K562 (cell line): ENCODE results near the gene PDIA3. TPM values are rescaled to one million over a fixed set of nuclear protein-coding genes. Genes with fewer than 3 reads are reported as not detected.

Source experiments
- ATAC-seq: fragments of 200-7000 bp; cut with Tn5 transposase; 3 replicates; pipeline ENCODE4 v1.9.1; 2020; ENCODE audit warnings: moderate library complexity
- BruUV-seq: library from RNA; stranded (reverse); fragments of 400-500 nt; replicated peaks from 2 replicates; lab custom pipeline; 2021; lab: Mats Ljungman, UMichigan
- CTCF ChIA-PET: fragments of 300-600 bp; formaldehyde crosslinking; extraction: SDS; loops from one replicate; lab custom pipeline; 2021; ENCODE audit warnings: low intra/inter-chr PET ratio; lab: Yijun Ruan, JAX
- POLR2A ChIA-PET: fragments of 300-600, 350-650 bp; sonication (Branson Sonifier 250); formaldehyde crosslinking; extraction: SDS; loops from one replicate; lab custom pipeline; 2021; ENCODE audit warnings: antibody characterized with exemption, inconsistent platforms; lab: Yijun Ruan, JAX
- DNase-seq, 4 experiments: peaks; one replicate each; pipeline versions ENCODE4 v3.0.0 to v3.0.0-alpha.2; 2011 to 2018; ENCODE audit warnings: low spot score in 3 of 4, mixed read lengths in 3 of 4; ENCODE audit errors: extremely low read depth in 1 of 4
- FAIRE-seq: peaks from 2 replicates; lab custom pipeline; 2011; peaks lifted over from hg19 to GRCh38; lab: Jason Lieb, UNC
- H2AFZ ChIP-seq: 2 replicates; pipeline ENCODE4 v1.6.0; 2011; ENCODE audit warnings: low read depth, low read length, control low read depth, inconsistent platforms
- H3K27ac ChIP-seq: fragments of 200-600 bp; 3 replicates; pipeline ENCODE4 v1.8.0; 2011; ENCODE audit warnings: low read depth, mild to moderate bottlenecking, control low read depth, inconsistent platforms, low read length, moderate library complexity, mixed read lengths; ENCODE audit errors: extremely low read depth
- H3K27me3 ChIP-seq, 2 experiments: fragments of 300-600 bp in 1 of 2; 2 replicates in 1 of 2; 3 replicates in 1 of 2; pipeline versions ENCODE4 v1.6.0 to v1.8.0; 2011; ENCODE audit warnings: inconsistent platforms in 2 of 2, low read length in 2 of 2, mild to moderate bottlenecking in 1 of 2, mixed read lengths in 1 of 2, moderate library complexity in 1 of 2; ENCODE audit not compliant: control insufficient read depth in 2 of 2, insufficient read depth in 2 of 2
- H3K36me3 ChIP-seq: fragments of 300-600 bp; 3 replicates; pipeline ENCODE4 v1.8.0; 2011; ENCODE audit warnings: mild to moderate bottlenecking, low read length, inconsistent platforms; ENCODE audit not compliant: control insufficient read depth, insufficient read depth
- H3K4me1 ChIP-seq, 2 experiments: fragments of 200-600 bp in 1 of 2; replicated peaks in 1 of 2; 2 replicates in 1 of 2; 3 replicates in 1 of 2; pipeline versions ENCODE4 v1.5.1 to v1.8.0; 2011; ENCODE audit warnings: inconsistent platforms in 2 of 2, low read length in 2 of 2, mild to moderate bottlenecking in 1 of 2, mixed read lengths in 1 of 2, moderate library complexity in 1 of 2; ENCODE audit not compliant: control insufficient read depth in 2 of 2, insufficient read depth in 2 of 2
- H3K4me2 ChIP-seq: 2 replicates; pipeline ENCODE4 v1.6.1; 2011; ENCODE audit warnings: low read length, control low read depth, inconsistent platforms, mixed read lengths; ENCODE audit not compliant: insufficient read depth
- H3K4me3 ChIP-seq: fragments of 200-600 bp; sonication (generic), shearing (Covaris generic); 2 replicates; pipeline ENCODE4 v1.5.1; 2016; ENCODE audit warnings: control low read depth, inconsistent platforms
- H3K79me2 ChIP-seq: fragments of 200-600 bp; 3 replicates; pipeline ENCODE4 v1.8.0; 2011; ENCODE audit warnings: low read length, inconsistent platforms; ENCODE audit not compliant: control insufficient read depth, insufficient read depth
- H3K9ac ChIP-seq, 2 experiments: 2 replicates each; pipeline versions ENCODE4 v1.6.0 to v1.6.1; 2011; ENCODE audit warnings: low read depth in 2 of 2, low read length in 2 of 2, control low read depth in 1 of 2, inconsistent platforms in 1 of 2, mild to moderate bottlenecking in 1 of 2, mixed read lengths in 1 of 2; ENCODE audit not compliant: insufficient read depth in 1 of 2
- H3K9me1 ChIP-seq: one replicate; pipeline ENCODE4 v1.6.0; 2011; ENCODE audit warnings: inconsistent platforms, mild to moderate bottlenecking, low read length, moderate library complexity; ENCODE audit not compliant: control insufficient read depth, insufficient read depth
- H3K9me3 ChIP-seq: replicated peaks from 2 replicates; pipeline ENCODE4 v1.5.1; 2011; ENCODE audit warnings: low read depth, low read length, inconsistent platforms; ENCODE audit not compliant: control insufficient read depth, insufficient read depth
- H4K20me1 ChIP-seq: replicated peaks from 2 replicates; pipeline ENCODE4 v1.6.1; 2011; ENCODE audit warnings: low read length, inconsistent platforms, mixed read lengths; ENCODE audit not compliant: control insufficient read depth, insufficient read depth
- EP400 ChIP-seq: fragments of 450-650 bp; IDR thresholded peaks from 2 replicates; pipeline ENCODE4 v1.6.1; 2017; ENCODE audit warnings: antibody characterized with exemption, mild to moderate bottlenecking, moderate library complexity
- HMGXB4 ChIP-seq: sonication (generic); formaldehyde crosslinking; IDR thresholded peaks from 2 replicates; pipeline ENCODE4 v1.8.1; 2023; ENCODE audit warnings: mild to moderate bottlenecking, missing genetic modification reagents
- KDM5B ChIP-seq: fragments of 200-600 bp; sonication (generic); IDR thresholded peaks from 2 replicates; pipeline ENCODE4 v1.6.1; 2012; ENCODE audit warnings: low read depth, mild to moderate bottlenecking, moderate library complexity, low read length, control low read depth, inconsistent platforms; ENCODE audit not compliant: insufficient replicate concordance
- MYC ChIP-seq, 2 experiments: fragments of 250-450 bp in 1 of 2; sonication (Bioruptor Pico) in 1 of 2; IDR thresholded peaks; 2 replicates each; pipeline versions ENCODE4 v1.5.1 to v1.6.1; 2012 to 2021; ENCODE audit warnings: low read depth in 2 of 2, borderline replicate concordance in 1 of 2, improper control_type of control experiment in 1 of 2, low read length in 1 of 2, mild to moderate bottlenecking in 1 of 2, moderate library complexity in 1 of 2
- PML ChIP-seq: IDR thresholded peaks from 2 replicates; pipeline ENCODE4 v1.6.1; 2012; ENCODE audit warnings: low read length, inconsistent platforms
- POLR2A ChIP-seq: fragments of 450-650 bp; conservative IDR thresholded peaks from 2 replicates; pipeline ENCODE4 v1.6.1; 2016
- PPARD ChIP-seq: fragments of 250-450 bp; sonication (Bioruptor Pico); IDR thresholded peaks from 2 replicates; pipeline ENCODE4 v1.8.0; 2022; ENCODE audit warnings: inconsistent platforms, mild to moderate bottlenecking, moderate library complexity
- ZBTB1 ChIP-seq: sonication (generic); formaldehyde crosslinking; IDR thresholded peaks from 2 replicates; pipeline ENCODE4 v1.8.1; 2023; ENCODE audit warnings: missing genetic modification reagents, low read depth, mild to moderate bottlenecking, borderline replicate concordance
- ZNF445 ChIP-seq: fragments of 250-450 bp; sonication (Bioruptor Pico); IDR thresholded peaks from 2 replicates; pipeline ENCODE4 v1.4.0; 2020; ENCODE audit warnings: low read depth, mild to moderate bottlenecking, moderate library complexity
- ZNF589 ChIP-seq: fragments of 200-800 bp; sonication (Bioruptor generic); IDR thresholded peaks from 2 replicates; pipeline ENCODE4 v1.6.1; 2016; ENCODE audit warnings: low read depth, missing genetic modification characterization, missing compliant biosample characterization
- ZNF639 ChIP-seq, 2 experiments: fragments of 200-800 bp in 1 of 2; sonication (Bioruptor generic) in 1 of 2; sonication (generic) in 1 of 2; formaldehyde crosslinking in 1 of 2; IDR thresholded peaks in 1 of 2; conservative IDR thresholded peaks in 1 of 2; 2 replicates each; pipeline versions ENCODE4 v1.5.0 to v1.6.1; 2016 to 2020; ENCODE audit warnings: missing compliant biosample characterization in 1 of 2, missing genetic modification characterization in 1 of 2, missing genetic modification reagents in 1 of 2
- ZNF644 ChIP-seq: fragments of 200-800 bp; sonication (Bioruptor generic); IDR thresholded peaks from 2 replicates; pipeline ENCODE4 v1.6.1; 2016; ENCODE audit warnings: low read depth, missing genetic modification characterization, missing compliant biosample characterization
- WGBS: fragments of 100-300 bp; shearing (Covaris generic); methylation state at CpG from one replicate; pipeline ENCODE4 v1.1.6; 2016; ENCODE audit warnings: low coverage, mixed read lengths; ENCODE audit not compliant: insufficient coverage; ENCODE audit errors: missing lambda C conversion rate; 5-methylcytosine and 5-hydroxymethylcytosine counted together
- in situ Hi-C: fragments of 300-500 bp; cut with MboI; formaldehyde crosslinking; loops from 4 replicates; pipeline ENCODE4 v1.15.0; 2018; ENCODE audit warnings: inconsistent platforms, mixed read lengths
- intact Hi-C: fragments of 100-400 bp; cut with micrococcal nuclease; formaldehyde crosslinking; loops from 2 replicates; pipeline ENCODE4 v1.14.2; 2022
- polyA plus RNA-seq, 8 experiments: library from polyadenylated mRNA; depleted of rRNA in 4 of 8; stranded (reverse) in 5 of 8; unstranded in 3 of 8; fragments of >200 nt; fragmentation: Nextera tagmentation in 2 of 8; fragmentation: Illumina TruSeq in 1 of 8; extraction: Ambion mirVana in 2 of 8; extraction: Trizol in 1 of 8; gene quantifications; 2 replicates each; pipeline versions ENCODE4 v1.2.1 to v1.2.3, GENCODE V29; 2011 to 2014; ENCODE audit warnings: inconsistent platforms in 1 of 8, missing spikeins in 1 of 8
- total RNA-seq, 7 experiments: library from RNA; depleted of rRNA in 6 of 7; stranded (reverse); fragments of >200 nt in 6 of 7; fragmentation: Illumina TruSeq in 2 of 7; extraction: Trizol in 2 of 7; gene quantifications; 2 replicates each; pipeline versions ENCODE4 v1.2.1 to v1.2.3, GENCODE V29; 2011 to 2021; ENCODE audit warnings: low replicate concordance in 1 of 7
- TF ChIP-seq, protein P1 (sequence below), 2 experiments: fragments of 450-650 bp; conservative IDR thresholded peaks; 2 replicates each; pipeline ENCODE4 v1.6.1; 2017; ENCODE audit warnings: mild to moderate bottlenecking in 2 of 2, moderate library complexity in 2 of 2
- TF ChIP-seq, protein P2 (sequence below): fragments of 450-650 bp; formaldehyde crosslinking; IDR thresholded peaks from 2 replicates; pipeline ENCODE4 v1.4.0; 2022; ENCODE audit warnings: missing genetic modification characterization

PDIA3 gene
- total and polyA plus RNA-seq, 9 of the 15 experiments (the other 6 are each of a cell fraction or from before 2014, with no cell fraction given), result 13.5 to 386 (median 149) TPM

DNA sequence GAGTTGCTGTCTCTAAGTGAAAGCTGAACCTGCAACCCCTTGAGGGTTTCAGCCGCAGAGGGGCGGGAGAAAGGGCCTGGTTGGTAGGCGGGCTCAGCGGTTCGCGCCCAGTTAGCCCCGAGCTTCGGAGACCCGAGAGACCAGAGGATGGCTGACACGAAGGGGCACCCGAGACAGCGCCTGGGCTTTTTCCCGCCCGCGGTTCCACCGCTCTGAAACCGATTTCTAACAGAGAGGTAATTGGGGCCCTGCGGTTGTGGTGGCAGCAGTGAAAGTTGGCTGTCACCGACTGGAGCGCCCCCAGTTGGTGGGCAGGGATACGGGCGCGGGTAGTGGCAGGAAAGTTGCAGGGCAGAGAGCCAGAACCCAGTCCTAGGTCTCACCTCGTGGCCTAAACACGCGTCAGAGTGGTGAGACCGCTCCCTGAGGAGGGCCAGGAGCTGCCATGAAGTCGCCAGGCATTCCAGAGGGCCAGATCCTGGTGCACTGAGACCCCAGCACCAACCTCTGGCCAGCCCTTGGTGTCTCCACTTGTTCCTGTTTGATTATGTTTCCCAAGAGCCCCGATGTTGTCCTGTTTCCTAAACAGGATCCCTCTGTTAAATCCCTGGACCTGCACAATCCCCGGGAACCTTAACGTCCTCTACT lies 31.2 kb downstream of the PDIA3 start:
- Histone ChIP-seq H3K4me3 (peak overlapping the region; percentile 32), H3K36me3 (peaks cover 18% of the 10 kb centered on the region), H2AFZ (peak overlapping the region; percentile 88), H3K4me2 (peak overlapping the region; percentile 68), H3K9me3 (no peaks in the 10 kb centered on the region), H3K27ac (peak overlapping the region; percentile 70), H4K20me1 (no peaks in the 10 kb centered on the region; the same call in 1 of the 2 replicates), H3K9ac (peak overlapping the region; percentile 64 to 91), H3K4me1 (peaks cover 3 to 19% of the 10 kb centered on the region in 2 experiments; a peak in 4 of 5 replicates), H3K79me2 (no peaks in the 10 kb centered on the region), H3K27me3 (no peaks in the 10 kb centered on the region), H3K9me1 (no peaks in the 10 kb centered on the region)
- POLR2A ChIA-PET, result interaction anchor here (0.7 to 2.3 kb wide), 8 partner anchors 9 to 27 kb away, joined by 3 to 13 read pairs (median 4); partner anchors contain the start of genes HYPK and SERF2
- intact Hi-C loops (no loop called here), in situ Hi-C loops (no loop called here)
- DNase-seq, result peak in 2 of 4 experiments; percentile 31 to 58
- CTCF ChIA-PET, result no interaction called here
- peak; percentile 74 for ATAC-seq
- BruUV-seq, result TSS peak; percentile 43
- FAIRE-seq, result no peak
- WGBS, result 50% methylated on average over 28 of the region's 31 CpGs
- TF ChIP-seq ZNF644 (no peak), POLR2A (0 out of 2 replicates have a peak, but pooled peaks have one; percentile 39), PPARD (CRISPR knock-in tag) (no peak), PML (0 out of 2 replicates have a peak, but pooled peaks have one; percentile 41), KDM5B (peak; percentile 48), ZNF445 (no peak), HMGXB4 (no peak), MYC (IDR thresholded peaks at IDR 0.05; ENCODE audit: low read depth, low read length) (peak; percentile 17; the same call in 1 of the 2 replicates), MYC (CRISPR knock-in tag; IDR thresholded peaks at IDR 0.05; ENCODE audit: borderline replicate concordance, low read depth) (no peak), EP400 (peak; percentile 66), ZNF589 (0 out of 2 replicates have a peak, but pooled peaks have one; percentile 28), ZNF639 (CRISPR knock-in tag; conservative IDR thresholded peaks at IDR 0.05 in 1 of 2, IDR thresholded peaks at IDR 0.05 in 1 of 2) (0 out of 4 replicates have a peak, but pooled peaks of 1 of the 2 experiments have one; percentile 24), ZBTB1 (CRISPR knock-in tag) (no peak)
- TF ChIP-seq, protein P1, sequence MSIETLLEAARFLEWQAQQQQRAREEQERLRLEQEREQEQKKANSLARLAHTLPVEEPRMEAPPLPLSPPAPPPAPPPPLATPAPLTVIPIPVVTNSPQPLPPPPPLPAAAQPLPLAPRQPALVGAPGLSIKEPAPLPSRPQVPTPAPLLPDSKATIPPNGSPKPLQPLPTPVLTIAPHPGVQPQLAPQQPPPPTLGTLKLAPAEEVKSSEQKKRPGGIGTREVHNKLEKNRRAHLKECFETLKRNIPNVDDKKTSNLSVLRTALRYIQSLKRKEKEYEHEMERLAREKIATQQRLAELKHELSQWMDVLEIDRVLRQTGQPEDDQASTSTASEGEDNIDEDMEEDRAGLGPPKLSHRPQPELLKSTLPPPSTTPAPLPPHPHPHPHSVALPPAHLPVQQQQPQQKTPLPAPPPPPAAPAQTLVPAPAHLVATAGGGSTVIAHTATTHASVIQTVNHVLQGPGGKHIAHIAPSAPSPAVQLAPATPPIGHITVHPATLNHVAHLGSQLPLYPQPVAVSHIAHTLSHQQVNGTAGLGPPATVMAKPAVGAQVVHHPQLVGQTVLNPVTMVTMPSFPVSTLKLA (conservative IDR thresholded peaks at IDR 0.05), result peak in 1 of 2 experiments; percentile 34; a peak in 1 of 4 replicates
- TF ChIP-seq, protein P2, sequence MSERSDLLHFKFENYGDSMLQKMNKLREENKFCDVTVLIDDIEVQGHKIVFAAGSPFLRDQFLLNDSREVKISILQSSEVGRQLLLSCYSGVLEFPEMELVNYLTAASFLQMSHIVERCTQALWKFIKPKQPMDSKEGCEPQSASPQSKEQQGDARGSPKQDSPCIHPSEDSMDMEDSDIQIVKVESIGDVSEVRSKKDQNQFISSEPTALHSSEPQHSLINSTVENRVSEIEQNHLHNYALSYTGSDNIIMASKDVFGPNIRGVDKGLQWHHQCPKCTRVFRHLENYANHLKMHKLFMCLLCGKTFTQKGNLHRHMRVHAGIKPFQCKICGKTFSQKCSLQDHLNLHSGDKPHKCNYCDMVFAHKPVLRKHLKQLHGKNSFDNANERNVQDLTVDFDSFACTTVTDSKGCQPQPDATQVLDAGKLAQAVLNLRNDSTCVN (CRISPR knock-in tag), result no peak
